ENCODE measurements around the gene CXCL3.

DNA sequence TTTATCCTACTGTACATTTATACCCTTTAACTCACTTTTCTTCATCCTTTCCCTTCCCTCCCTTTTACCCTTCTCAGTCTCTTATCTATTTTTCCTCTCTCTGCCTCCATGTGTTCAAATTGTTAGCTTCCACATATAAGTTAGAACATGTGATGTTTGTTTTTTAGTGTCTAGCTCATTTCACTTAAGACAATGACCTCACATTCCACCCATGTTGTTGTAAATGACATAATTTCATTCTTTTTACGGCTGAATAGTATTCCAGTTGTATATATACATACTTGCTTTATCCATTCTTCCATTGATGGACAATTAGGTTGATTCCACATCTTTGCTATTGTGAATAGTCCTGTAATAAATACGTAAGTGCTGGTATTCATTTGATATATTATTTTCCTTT, 7.3 kb upstream of the CXCL3 start:
- TF ChIP-seq, protein P1, sequence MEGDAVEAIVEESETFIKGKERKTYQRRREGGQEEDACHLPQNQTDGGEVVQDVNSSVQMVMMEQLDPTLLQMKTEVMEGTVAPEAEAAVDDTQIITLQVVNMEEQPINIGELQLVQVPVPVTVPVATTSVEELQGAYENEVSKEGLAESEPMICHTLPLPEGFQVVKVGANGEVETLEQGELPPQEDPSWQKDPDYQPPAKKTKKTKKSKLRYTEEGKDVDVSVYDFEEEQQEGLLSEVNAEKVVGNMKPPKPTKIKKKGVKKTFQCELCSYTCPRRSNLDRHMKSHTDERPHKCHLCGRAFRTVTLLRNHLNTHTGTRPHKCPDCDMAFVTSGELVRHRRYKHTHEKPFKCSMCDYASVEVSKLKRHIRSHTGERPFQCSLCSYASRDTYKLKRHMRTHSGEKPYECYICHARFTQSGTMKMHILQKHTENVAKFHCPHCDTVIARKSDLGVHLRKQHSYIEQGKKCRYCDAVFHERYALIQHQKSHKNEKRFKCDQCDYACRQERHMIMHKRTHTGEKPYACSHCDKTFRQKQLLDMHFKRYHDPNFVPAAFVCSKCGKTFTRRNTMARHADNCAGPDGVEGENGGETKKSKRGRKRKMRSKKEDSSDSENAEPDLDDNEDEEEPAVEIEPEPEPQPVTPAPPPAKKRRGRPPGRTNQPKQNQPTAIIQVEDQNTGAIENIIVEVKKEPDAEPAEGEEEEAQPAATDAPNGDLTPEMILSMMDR (conservative IDR thresholded peaks at IDR 0.05; ENCODE audit: low read length), result no peak
- TF ChIP-seq EZH2phosphoT487 (IDR thresholded peaks at IDR 0.05; ENCODE audit: borderline replicate concordance, low read depth, low read length), result no peak
